ENCODE measurements around the gene DOCK2.
A peak's percentile ranks its signal among the peaks of the same experiment; 100 is the strongest.
"Not testable (repeated sequence)": the region's sequence is repeated elsewhere in the genome, so short reads cannot be mapped to it uniquely, and the experiment has no call there.

DOCK2 gene

GRCh38 chr5:169798906-169799660 is 162.0 kb downstream of the DOCK2 start:
- no peak for TF ChIP-seq POLR2A (IDR thresholded peaks at IDR 0.05; ENCODE audit: low read depth, low read length)
- no peak for FAIRE-seq

GRCh38 chr5:169801324-169801777 is 164.3 kb downstream of the DOCK2 start:
- TF ChIP-seq POLR2A (IDR thresholded peaks at IDR 0.05; ENCODE audit: low read depth, low read length): no peak
- FAIRE-seq (peak; percentile 38), DNase-seq (ENCODE audit: insufficient read length, low spot score) (peak; percentile 31)

More at GRCh38 chr5:169798906-169799660, 162.0 kb downstream of the DOCK2 start:
- no peak for DNase-seq (ENCODE audit: insufficient read length, low spot score)

GRCh38 chr5:169801781-169802180 is 164.7 kb downstream of the DOCK2 start:
- FAIRE-seq (no peak), DNase-seq (ENCODE audit: insufficient read length, low spot score) (no peak)
- TF ChIP-seq POLR2A (IDR thresholded peaks at IDR 0.05; ENCODE audit: low read depth, low read length): no peak

- FAIRE-seq (no peak), DNase-seq (ENCODE audit: insufficient read length, low spot score) (no peak)
- no peak for TF ChIP-seq POLR2A (IDR thresholded peaks at IDR 0.05; ENCODE audit: low read depth, low read length)
Measured at GRCh38 chr5:169803077-169803981, 166.3 kb downstream of the DOCK2 start.

- TF ChIP-seq POLR2A (IDR thresholded peaks at IDR 0.05; ENCODE audit: low read depth, low read length): no peak
- FAIRE-seq (no peak), DNase-seq (ENCODE audit: insufficient read length, low spot score) (no peak)
Measured at GRCh38 chr5:169804861-169805260, 167.8 kb downstream of the DOCK2 start.

GRCh38 chr5:169805527-169805934 is 168.5 kb downstream of the DOCK2 start:
- no peak for FAIRE-seq
- TF ChIP-seq POLR2A (IDR thresholded peaks at IDR 0.05; ENCODE audit: low read depth, low read length): no peak
- DNase-seq (ENCODE audit: insufficient read length, low spot score): no peak

GRCh38 chr5:169805937-169806700 is 169.0 kb downstream of the DOCK2 start:
- TF ChIP-seq POLR2A (IDR thresholded peaks at IDR 0.05; ENCODE audit: low read depth, low read length): no peak
- DNase-seq (ENCODE audit: insufficient read length, low spot score) (no peak), FAIRE-seq (no peak)

- no peak for FAIRE-seq
- DNase-seq (ENCODE audit: insufficient read length, low spot score): no peak
- TF ChIP-seq POLR2A (IDR thresholded peaks at IDR 0.05; ENCODE audit: low read depth, low read length): no peak
Measured at GRCh38 chr5:169808118-169808581, 171.1 kb downstream of the DOCK2 start.

- DNase-seq (ENCODE audit: insufficient read length, low spot score); FAIRE-seq: not testable (repeated sequence)
Measured at GRCh38 chr5:169808880-169809279, 171.8 kb downstream of the DOCK2 start.

GRCh38 chr5:169809281-169809680 is 172.2 kb downstream of the DOCK2 start:
- TF ChIP-seq POLR2A (IDR thresholded peaks at IDR 0.05; ENCODE audit: low read depth, low read length): no peak
- FAIRE-seq: no peak
- DNase-seq (ENCODE audit: insufficient read length, low spot score): no peak

- FAIRE-seq (no peak), DNase-seq (ENCODE audit: insufficient read length, low spot score) (no peak)
- no peak for TF ChIP-seq POLR2A (IDR thresholded peaks at IDR 0.05; ENCODE audit: low read depth, low read length)
Measured at GRCh38 chr5:169810524-169810923, 173.4 kb downstream of the DOCK2 start.

- FAIRE-seq (no peak), DNase-seq (ENCODE audit: insufficient read length, low spot score) (no peak)
- no peak for TF ChIP-seq POLR2A (IDR thresholded peaks at IDR 0.05; ENCODE audit: low read depth, low read length)
Measured at GRCh38 chr5:169811023-169811422, 173.9 kb downstream of the DOCK2 start.

GRCh38 chr5:169811680-169812079 is 174.6 kb downstream of the DOCK2 start:
- FAIRE-seq (no peak), DNase-seq (ENCODE audit: insufficient read length, low spot score) (no peak)
- TF ChIP-seq POLR2A (IDR thresholded peaks at IDR 0.05; ENCODE audit: low read depth, low read length): no peak

- TF ChIP-seq POLR2A (IDR thresholded peaks at IDR 0.05; ENCODE audit: low read depth, low read length): no peak
- DNase-seq (ENCODE audit: insufficient read length, low spot score) (no peak), FAIRE-seq (no peak)
Measured at GRCh38 chr5:169812786-169813185, 175.7 kb downstream of the DOCK2 start.
